SK-N-DZ (cell line): ENCODE data around the gene ENO3.

Experiments used
- small RNA-seq, 2 experiments: library from RNA; depleted of rRNA; stranded (forward); fragments of <200 nt; gene quantifications; one replicate each; pipeline ENCODE3, GENCODE V24; 2014

Gene ENO3

Small RNA genes lying within 50 kb of the gene (small RNA-seq; reads per million reads assigned to genes)
- gene MIR6864 (0 reads per million in 2 experiments), gene MIR6865 (0 reads per million in 2 experiments)
